ENCODE measurements around the gene GUCA2A. TPM values are rescaled to one million over a fixed set of nuclear protein-coding genes. Genes with fewer than 3 reads are reported as not detected.

The GUCA2A gene
- total and polyA plus RNA-seq, 2 of the 4 experiments (the other 2 are of a cell fraction) = not detected

- in situ Hi-C loops (cut with MboI; ENCODE audit: low sequenced_read_pairs) = no loop called here
- peaks cover 12% of the 10 kb centered on the region for H3K36me3 ChIP-seq (ENCODE audit: control insufficient read depth, insufficient read depth, low read length)
- POLR2A ChIA-PET (ENCODE audit: unreplicated experiment) = no interaction called here
Observed at GRCh38 chr1:42176902-42177519, 12.5 kb upstream of the GUCA2A start.

More at GRCh38 chr1:42176902-42177519, 12.5 kb upstream of the GUCA2A start:
- CTCF ChIA-PET = interaction anchor here (0.7 to 1.0 kb wide), 2 partner anchors 526 to 602 kb away, joined by 3 read pairs; no protein-coding TSS in a partner anchor
- Histone ChIP-seq H3K4me3 (ENCODE audit: insufficient read depth, low read depth, low read length) (no peak overlapping the region), H3K27me3 (ENCODE audit: control insufficient read depth, insufficient read depth, low read length) (no peaks in the 10 kb centered on the region), H2BK5ac (ENCODE audit: low read depth, low read length, poor library complexity, severe bottlenecking) (no peak overlapping the region), H2AFZ (replicated peaks; ENCODE audit: low read length, poor library complexity) (no peak overlapping the region), H2BK15ac (ENCODE audit: low read depth, low read length) (no peak overlapping the region), H3K4me2 (ENCODE audit: low read depth, low read length) (peak overlapping the region; percentile 5; the same call in 1 of the 2 replicates), H3K9ac (ENCODE audit: low read depth, low read length) (no peak overlapping the region), H4K8ac (ENCODE audit: low read depth in 2 of 2, low read length in 2 of 2) (no peak overlapping the region), H3K23ac (ENCODE audit: low read depth, low read length) (no peak overlapping the region), H3K4ac (ENCODE audit: low read depth, low read length) (no peak overlapping the region), H2AK9ac (replicated peaks; ENCODE audit: low read depth, low read length, poor library complexity) (no peak overlapping the region), H3K9me3 (ENCODE audit: control insufficient read depth, insufficient read depth, low read length) (no peaks in the 10 kb centered on the region), H3K4me1 (ENCODE audit: control insufficient read depth, insufficient read depth, low read length) (peaks cover 10% of the 10 kb centered on the region), H4K20me1 (ENCODE audit: insufficient read depth, low read length) (peaks cover 9% of the 10 kb centered on the region; the same call in 1 of the 2 replicates), H2BK20ac (ENCODE audit: low read depth, low read length) (no peak overlapping the region), H3K18ac (ENCODE audit: low read depth, low read length) (no peak overlapping the region), H4K91ac (ENCODE audit: insufficient read depth, low read depth, low read length) (no peak overlapping the region), H4K5ac (ENCODE audit: low read depth, low read length) (no peak overlapping the region), H3K79me1 (ENCODE audit: low read depth in 1 of 2, low read length in 2 of 2) (0 out of 4 replicates have a peak, but pooled peaks cover 0 to 4% of the 10 kb centered on the region in 2 experiments), H2BK120ac (ENCODE audit: low read depth, low read length) (no peak overlapping the region), H3K14ac (replicated peaks; ENCODE audit: low read depth, low read length) (no peak overlapping the region), H2AK5ac (ENCODE audit: low read depth, low read length) (no peak overlapping the region), H3K27ac (ENCODE audit: insufficient read depth, low read length) (no peak overlapping the region), H3K56ac (ENCODE audit: extremely low read depth, insufficient read depth, low read length) (no peak overlapping the region), H3K9me1 (ENCODE audit: insufficient read depth, low read length) (0 out of 2 replicates have a peak, but pooled peaks cover 2% of the 10 kb centered on the region)
- TF ChIP-seq, protein P1, sequence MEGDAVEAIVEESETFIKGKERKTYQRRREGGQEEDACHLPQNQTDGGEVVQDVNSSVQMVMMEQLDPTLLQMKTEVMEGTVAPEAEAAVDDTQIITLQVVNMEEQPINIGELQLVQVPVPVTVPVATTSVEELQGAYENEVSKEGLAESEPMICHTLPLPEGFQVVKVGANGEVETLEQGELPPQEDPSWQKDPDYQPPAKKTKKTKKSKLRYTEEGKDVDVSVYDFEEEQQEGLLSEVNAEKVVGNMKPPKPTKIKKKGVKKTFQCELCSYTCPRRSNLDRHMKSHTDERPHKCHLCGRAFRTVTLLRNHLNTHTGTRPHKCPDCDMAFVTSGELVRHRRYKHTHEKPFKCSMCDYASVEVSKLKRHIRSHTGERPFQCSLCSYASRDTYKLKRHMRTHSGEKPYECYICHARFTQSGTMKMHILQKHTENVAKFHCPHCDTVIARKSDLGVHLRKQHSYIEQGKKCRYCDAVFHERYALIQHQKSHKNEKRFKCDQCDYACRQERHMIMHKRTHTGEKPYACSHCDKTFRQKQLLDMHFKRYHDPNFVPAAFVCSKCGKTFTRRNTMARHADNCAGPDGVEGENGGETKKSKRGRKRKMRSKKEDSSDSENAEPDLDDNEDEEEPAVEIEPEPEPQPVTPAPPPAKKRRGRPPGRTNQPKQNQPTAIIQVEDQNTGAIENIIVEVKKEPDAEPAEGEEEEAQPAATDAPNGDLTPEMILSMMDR (conservative IDR thresholded peaks at IDR 0.05; ENCODE audit: low read depth, low read length) = peak; percentile 59
- TF ChIP-seq SMC3 (IDR thresholded peaks at IDR 0.05; ENCODE audit: low read depth, low read length) = peak; percentile 48
- TF ChIP-seq RCOR1 (IDR thresholded peaks at IDR 0.05; ENCODE audit: insufficient replicate concordance, low read length) = no peak
- peak; percentile 58 for TF ChIP-seq RAD21 (IDR thresholded peaks at IDR 0.05; ENCODE audit: low read length)
- DNase-seq (peak; percentile 55), ATAC-seq (ENCODE audit: low read depth) (no peak)
- dilution Hi-C loops (cut with HindIII; ENCODE audit: low sequenced_read_pairs, unreplicated experiment) = no loop called here
- intact Hi-C loops (cut with micrococcal nuclease) = loop anchor here (1.0 to 10.0 kb wide), 4 partner anchors 158 to 478 kb away; partner anchors contain the start of genes FOXJ3, PPCS, PPIH and ZMYND12
- 73% methylated on average over 2 of the region's 4 CpGs; no CpG with 5 or more reads in 1 of the 2 experiments for WGBS, 2 experiments (ENCODE audit: extremely low coverage in 2 of 2, insufficient read length in 1 of 2)
- BruUV-seq (replicated peaks) = no TSS peak

All from IMR-90 (cell line).